ENCODE measurements around the gene UBE2Q1. TPM values are rescaled to one million over a fixed set of nuclear protein-coding genes. Genes with fewer than 3 reads are reported as not detected.

UBE2Q1 gene
- total RNA-seq, 1 donor from 2014 or later, result 25.3 TPM

DNA sequence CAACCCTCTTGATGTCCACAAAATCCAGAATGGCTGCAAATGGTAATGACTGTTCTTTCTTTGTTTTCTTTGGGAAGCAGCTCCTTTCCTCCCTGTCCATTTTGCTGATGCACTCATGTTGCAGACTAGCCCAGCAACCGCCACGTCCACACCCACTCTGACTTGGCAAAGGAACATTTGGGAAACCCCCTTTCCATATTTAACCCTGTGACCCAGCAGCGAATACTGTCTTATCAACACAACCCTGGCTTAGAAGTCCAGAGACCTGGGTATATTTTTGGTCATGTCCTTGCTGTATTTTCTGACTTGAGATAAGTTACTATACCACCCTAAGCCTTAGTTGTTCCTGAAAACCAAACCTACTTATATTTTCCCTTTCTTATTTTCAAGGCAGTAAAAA, 38.1 kb downstream of the UBE2Q1 start:
- DNase-seq (ENCODE audit: low spot score in 2 of 2), result no peak

DNA sequence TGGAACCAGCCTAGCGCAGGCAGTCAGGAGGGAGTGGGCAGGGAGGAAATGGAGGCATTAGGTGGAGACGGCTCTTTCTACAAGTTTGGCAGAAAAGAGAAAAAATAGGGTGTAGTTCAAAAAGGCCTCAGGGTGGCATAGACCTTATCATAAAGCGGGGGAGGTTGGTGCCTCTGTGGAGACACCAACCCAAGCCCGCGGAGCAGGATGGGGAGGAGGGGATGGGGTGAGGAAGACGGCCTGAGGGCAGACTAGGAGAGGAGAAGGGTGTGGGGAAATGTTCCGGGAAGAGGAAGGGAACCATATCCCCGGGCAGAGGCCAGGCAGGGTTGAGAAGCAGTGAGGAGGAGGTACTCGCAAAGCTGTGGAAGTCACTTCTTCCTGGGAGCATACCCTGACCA, 38.9 kb downstream of the UBE2Q1 start:
- FAIRE-seq (no peak), DNase-seq (ENCODE audit: low spot score in 2 of 2) (no peak)

More for the DNA sequence above, 38.1 kb downstream of the UBE2Q1 start:
- no peak for FAIRE-seq

DNA sequence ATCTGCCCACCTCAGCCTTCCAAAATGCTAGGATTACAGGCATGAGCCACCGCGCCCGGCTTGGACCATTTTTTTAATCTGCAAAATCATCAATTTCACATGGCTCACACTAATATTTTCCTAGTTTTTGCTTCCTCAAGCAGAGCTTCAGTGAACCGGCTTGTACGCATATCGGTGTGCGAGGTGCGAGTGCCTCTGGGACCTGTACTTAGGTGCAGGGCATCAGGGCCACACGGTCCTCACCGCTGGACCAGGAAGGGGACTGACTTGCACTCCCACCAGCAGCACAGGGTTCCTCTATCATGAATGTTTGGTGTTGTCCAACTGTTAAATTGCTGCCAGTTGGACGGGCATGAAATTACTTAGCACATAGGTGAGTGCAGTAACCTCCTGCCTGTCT, 40.8 kb downstream of the UBE2Q1 start:
- DNase-seq (ENCODE audit: low spot score in 2 of 2), result no peak
- FAIRE-seq, result no peak

DNA sequence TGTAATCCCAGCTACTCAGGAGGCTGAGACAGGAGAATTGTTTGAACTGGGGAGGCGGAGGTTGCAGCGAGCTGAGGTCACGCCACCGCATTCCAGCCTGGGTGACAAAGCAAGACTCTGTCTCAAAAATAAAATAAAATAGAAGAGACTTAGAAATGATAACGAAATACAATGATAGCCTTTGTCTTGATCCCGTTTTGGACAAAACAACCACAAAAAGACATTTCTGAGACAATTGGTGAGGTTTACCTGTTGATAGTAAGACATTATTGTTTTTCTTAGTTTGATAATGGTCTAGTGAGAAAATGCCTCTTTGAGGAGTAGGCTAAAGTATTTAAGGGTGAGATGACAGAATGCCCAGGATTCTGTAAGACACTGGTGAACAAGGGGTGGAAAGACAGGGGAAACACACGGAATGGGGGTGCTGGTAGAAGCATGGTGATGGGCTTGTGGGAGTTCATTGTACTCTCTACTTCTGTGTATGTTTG, 44.4 kb downstream of the UBE2Q1 start:
- no peak for DNase-seq (ENCODE audit: low spot score in 2 of 2)
- no peak for FAIRE-seq

DNA sequence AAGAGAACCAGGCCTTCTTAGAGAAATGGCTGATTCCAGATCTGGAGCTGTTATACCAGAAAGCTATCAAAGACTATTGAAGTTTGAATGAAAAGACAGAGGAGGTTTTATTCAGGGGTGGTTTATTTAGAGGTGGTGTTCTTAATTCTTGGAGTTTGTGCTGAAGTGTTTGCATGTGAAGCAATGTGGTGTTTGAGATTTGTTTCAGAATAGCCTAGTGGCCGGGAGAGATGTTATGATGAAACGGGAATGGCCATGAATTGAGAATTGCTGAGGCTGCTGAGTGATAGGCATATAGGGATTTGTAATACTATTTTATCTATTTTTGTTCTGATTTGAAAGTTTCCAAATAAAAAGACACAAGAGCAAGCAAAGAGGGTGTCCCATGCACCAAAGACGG, 45.7 kb downstream of the UBE2Q1 start:
- DNase-seq (ENCODE audit: low spot score in 2 of 2) (no peak), FAIRE-seq (no peak)

DNA sequence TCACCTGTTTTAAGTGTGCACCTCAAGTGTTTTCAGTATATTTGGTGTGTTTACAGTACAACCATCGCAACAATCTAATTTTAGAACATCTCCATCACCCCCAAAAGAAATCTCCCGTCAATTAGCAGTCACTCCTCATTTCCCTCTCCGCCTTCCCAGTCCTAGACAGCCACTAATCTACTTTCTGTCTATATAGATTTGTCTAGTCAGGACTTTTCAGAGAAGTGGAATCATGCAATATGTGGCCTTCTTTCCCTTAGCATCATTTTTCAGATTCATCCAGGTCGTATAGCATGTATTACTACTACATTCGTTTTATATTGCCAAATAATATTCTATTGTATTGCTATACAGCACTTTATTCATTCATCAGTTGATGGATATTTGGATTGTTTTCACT, 54.6 kb downstream of the UBE2Q1 start:
- FAIRE-seq, result no peak

DNA sequence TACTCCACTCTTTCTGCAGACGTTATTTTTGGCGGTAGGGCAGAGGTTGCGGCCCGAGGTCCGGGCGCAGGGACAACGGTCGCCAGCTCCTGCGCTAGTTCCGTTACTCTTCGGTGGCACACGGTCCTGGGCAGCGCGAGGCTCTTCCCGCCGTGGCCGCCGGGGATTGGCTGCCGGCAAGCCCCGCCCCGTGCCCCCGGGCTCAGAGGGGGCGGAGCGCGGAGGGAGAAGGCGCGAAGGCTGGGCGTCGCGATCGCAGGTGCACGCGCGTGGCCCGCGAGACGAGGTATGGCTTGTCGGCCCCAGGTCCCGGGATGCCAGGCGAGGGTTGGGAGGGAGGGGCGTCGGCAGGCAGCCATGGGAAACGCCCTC, 55.7 kb downstream of the UBE2Q1 start:
- no peak for FAIRE-seq
- no peak for DNase-seq (ENCODE audit: low spot score in 2 of 2)

More for the DNA sequence above, 54.6 kb downstream of the UBE2Q1 start:
- no peak for DNase-seq (ENCODE audit: low spot score in 2 of 2)

DNA sequence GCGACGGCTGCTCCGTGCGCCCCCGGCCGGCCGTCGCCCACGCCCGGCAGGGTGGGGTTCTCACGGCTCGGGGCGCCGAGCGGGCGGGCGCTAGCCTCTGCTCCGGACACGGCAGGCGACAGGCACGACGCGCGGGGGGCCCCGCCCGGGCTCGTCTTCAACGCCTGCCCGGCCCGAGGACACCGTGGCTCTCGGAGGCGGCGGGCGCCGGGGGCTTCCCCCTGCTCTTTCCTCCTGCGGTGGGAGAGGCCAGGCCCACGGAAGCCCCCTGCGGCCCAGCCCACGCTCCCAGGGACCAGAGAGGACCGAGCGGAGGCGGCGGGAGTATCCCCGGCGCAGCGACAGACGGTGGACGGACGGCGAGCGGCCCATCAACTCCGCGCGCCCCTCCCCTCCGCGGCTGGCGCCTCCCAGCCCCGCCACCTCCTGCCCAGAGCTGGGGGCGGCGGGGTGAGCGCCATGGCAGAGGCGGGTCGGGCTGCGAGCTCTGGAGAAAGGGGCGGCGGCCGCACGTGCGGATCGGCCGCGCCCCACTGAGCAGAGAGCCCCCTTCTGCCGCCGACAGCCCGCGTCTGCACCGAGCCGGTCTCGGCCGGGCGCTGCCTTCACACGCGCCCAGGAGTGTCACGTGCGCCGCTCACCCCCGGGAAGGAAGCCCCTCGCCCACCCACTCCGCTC, 56.3 kb downstream of the UBE2Q1 start, which contains the start of the genes SHE and TDRD10:
Gene SHE, minus strand, starts transcription at position 347 of the 678 bp plus-strand sequence. CDS start 386 bp downstream, outside the sequence.
Gene TDRD10, plus strand, starts transcription at position 154 of the 678 bp plus-strand sequence. CDS start 4,685 bp downstream, outside the sequence.
- FAIRE-seq (no peak), DNase-seq (ENCODE audit: low spot score in 2 of 2) (peak; percentile 28 to 42)

DNA sequence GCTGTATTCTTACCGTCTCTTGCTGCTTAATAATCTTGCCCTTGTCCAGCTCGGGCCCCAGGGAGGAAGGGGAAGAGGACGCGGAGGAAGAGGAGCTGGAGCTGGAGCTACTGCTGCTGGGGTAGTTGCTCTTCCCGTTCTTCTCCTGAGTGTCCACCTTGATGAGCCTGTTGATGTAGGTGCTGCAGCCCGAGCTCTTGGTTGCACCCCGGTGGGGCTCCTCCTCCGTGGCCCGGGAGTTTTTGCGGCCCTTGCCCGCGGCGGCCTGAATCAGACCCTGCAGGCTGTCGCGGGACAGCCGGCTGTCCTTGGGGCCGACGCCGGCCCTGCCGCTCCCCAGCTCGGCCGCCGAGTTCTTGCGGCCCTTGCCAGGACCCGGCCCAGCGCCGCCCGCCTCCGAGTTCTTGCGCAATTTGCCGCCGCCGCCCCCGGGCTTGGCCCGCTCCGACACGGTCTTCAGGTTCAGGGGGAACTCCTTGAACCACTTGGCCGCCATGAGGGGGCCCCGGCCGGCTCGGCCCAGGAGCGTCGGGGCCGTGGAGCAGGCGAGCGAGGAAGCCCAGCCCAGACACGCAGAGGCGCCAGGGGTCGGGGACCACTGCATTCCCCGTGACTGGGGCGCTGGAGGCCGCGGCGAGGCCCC, 56.9 kb downstream of the UBE2Q1 start:
- FAIRE-seq (no peak), DNase-seq (ENCODE audit: low spot score in 2 of 2) (peak; percentile 24 to 33)

DNA sequence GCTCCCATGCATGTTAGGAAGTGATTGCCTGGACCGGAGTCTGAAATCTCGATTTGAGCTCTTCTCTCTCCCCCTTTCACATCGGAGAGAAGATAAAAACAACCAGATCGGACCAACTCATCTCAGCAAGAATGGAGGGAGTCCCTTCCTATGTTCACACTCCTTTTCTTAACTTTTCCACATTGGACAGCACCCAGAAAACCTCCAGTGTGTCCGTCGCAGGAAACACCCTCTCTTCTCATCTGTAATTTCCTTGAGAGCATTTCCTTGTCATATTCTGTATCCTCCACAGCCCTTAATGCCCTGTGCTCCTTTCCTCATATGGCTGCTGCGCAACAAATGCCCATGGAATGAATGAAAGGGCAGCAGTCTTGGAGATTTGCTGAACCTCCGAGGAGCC, 57.9 kb downstream of the UBE2Q1 start:
- DNase-seq (ENCODE audit: low spot score in 2 of 2) (no peak), FAIRE-seq (no peak)

DNA sequence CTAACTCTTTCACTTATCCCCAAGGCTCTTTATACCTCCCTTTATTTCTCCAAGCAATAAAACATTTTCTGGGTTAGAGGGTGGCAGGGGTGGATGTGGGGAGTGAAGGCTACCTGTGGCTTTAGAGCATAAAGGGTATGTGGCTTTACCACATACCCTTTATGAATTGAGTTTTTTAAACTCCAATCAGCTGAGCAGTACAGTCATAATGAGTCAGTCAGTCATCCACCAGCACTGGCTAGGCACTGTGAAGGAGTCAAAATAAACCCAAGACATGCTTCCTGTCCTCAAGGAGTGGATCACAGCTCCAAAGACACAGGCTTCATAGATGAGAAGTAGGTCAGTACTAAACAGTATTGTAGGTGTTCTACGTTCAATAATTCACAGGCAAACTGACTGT, 59.0 kb downstream of the UBE2Q1 start:
- no peak for FAIRE-seq
- no peak for DNase-seq (ENCODE audit: low spot score in 2 of 2)

Other genes starting within 250 kb of the UBE2Q1 start
- not detected for gene AQP10, start 237.6 kb downstream of the UBE2Q1 start, total RNA-seq
- gene ATP8B2, start 233.1 kb downstream of the UBE2Q1 start, total RNA-seq, result 25.3 TPM
- 3.3 TPM for gene IL6R, start 153.3 kb downstream of the UBE2Q1 start, total RNA-seq
- 0.41 TPM for gene TDRD10, start 56.4 kb downstream of the UBE2Q1 start, total RNA-seq
- 2.0 TPM for gene SHE, start 56.2 kb downstream of the UBE2Q1 start, total RNA-seq
- 17.9 TPM for gene CHRNB2, start 9.1 kb upstream of the UBE2Q1 start, total RNA-seq
- 63.2 TPM for gene ADAR, start 49.5 kb upstream of the UBE2Q1 start, total RNA-seq